GM18907 (cell line): Measurements from ENCODE around the gene LPGAT1.
"Not testable (repeated sequence)": the region's sequence is repeated elsewhere in the genome, so short reads cannot be mapped to it uniquely, and the experiment has no call there.

Experiments used
- ATAC-seq: cut with Tn5 transposase; IDR thresholded peaks from one replicate; pipeline ENCODE4 v1.9.1; 2021; ENCODE audit warnings: mild to moderate bottlenecking, moderate library complexity; ENCODE audit not compliant: unreplicated experiment

LPGAT1 gene

GRCh38 chr1:211830328-211831142, at the start of gene LPGAT1:
TSS of gene LPGAT1 (minus strand) at chr1:211830763. CDS start at chr1:211829296, 1,467 bp downstream.
- peak; percentile 80 for ATAC-seq

DNA sequence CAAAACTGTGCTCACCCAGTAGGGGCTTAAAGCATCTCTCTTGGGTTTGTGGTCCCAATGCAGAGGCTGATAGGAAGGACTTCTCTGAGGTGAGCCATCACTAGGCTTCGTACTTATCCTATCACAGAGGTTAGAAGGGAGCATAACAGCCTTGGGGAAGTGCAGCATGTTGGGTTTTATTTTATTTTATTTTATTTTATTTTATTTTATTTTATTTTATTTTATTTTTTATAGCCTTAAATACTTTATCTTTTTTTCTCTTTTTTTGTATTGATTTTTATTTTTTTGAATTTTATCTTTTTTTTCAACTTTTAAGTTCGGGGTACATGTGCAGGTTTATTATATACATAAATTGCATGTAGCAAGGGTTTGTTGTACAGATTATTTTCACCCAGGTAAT, 48.9 kb upstream of the LPGAT1 start:
- no peak for ATAC-seq

- ATAC-seq = no peak
These were observed 46.5 kb upstream of the LPGAT1 start for GRCh38 chr1:211876851-211877590.

- no peak for ATAC-seq
These were observed 45.0 kb upstream of the LPGAT1 start for GRCh38 chr1:211875541-211875940.

- no peak for ATAC-seq
These were observed 44.2 kb upstream of the LPGAT1 start for GRCh38 chr1:211874521-211875347.

- not testable (repeated sequence) for ATAC-seq
These were observed 43.2 kb upstream of the LPGAT1 start for GRCh38 chr1:211873731-211874130.

DNA sequence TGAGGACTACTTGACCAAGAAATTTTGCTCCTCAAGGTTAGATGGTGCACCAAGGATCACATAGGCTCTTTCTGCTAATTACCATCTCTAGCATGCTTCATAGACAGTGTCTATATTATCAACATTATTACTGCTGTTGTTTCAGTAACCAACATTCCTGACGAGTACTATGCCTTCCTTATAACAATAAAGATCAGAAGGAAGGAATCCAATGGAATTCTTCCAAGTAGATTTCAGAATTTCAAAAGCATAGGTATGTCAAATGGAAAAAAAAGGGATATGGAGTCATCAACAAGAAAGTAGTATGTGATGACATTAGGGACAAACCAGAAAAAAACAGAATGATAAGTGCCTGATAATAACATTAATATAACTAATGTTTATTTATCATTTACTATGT, 39.6 kb upstream of the LPGAT1 start:
- ATAC-seq = no peak

- no peak for ATAC-seq
These were observed 34.6 kb upstream of the LPGAT1 start for GRCh38 chr1:211865180-211865579.

DNA sequence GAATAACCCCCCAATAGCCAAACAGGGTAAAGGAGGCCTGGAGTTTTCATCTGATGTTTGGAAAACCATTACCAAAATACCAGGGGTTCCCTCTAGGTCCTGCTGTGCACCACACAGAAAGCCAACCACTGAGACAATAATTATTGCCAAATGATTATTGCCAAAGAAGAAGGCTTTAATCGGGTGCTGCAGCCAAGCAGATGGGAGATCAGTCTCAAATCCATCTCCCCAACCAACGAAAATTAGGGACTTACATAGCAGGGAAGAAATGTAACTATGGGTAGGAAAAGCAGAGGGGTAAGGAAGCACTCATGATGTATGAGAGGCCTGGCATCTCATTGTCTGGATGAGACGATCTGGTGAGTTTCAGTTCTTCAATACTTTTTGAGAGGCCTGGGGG, 28.8 kb upstream of the LPGAT1 start:
- ATAC-seq = no peak

DNA sequence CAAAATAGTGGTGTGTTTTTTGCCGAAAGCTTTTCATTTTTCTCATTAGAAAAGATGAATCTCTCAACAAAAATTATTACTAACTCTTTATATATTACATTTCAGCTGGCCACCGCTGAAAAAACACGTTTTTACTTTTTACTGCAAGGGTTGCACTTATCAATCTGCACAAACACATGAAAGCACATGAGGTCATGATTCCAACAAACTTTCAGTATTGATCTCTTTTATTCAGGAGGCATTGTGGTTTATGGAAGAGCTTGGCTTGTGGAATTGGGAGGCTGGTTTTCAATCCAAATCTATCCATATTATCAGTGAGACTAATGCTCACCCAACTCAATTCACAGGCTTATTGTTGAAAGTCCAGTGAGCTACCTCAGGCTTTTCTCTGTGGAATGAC, 20.6 kb upstream of the LPGAT1 start:
- ATAC-seq = no peak

GRCh38 chr1:211843507-211844298, 13.1 kb upstream of the LPGAT1 start:
- no peak for ATAC-seq

DNA sequence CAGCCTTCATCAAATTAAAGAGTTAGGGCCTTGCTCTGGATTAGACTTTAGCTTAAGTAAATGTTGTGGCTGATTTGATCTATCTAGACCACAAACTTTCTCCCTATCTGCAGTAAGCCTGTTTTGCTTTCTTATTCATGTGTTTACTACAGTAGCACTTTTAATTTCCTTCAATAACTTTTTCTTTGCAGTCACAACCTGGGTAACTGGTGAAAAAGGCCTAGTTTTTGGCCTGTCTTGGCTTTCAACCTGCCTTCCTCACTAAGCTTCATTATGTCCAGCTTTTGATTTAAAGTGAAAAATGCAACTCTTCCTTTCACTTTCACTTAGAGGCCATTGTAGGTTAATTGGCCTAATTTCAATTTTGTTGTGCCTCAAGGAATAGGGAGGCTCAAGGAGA, 12.5 kb upstream of the LPGAT1 start:
- ATAC-seq = no peak

DNA sequence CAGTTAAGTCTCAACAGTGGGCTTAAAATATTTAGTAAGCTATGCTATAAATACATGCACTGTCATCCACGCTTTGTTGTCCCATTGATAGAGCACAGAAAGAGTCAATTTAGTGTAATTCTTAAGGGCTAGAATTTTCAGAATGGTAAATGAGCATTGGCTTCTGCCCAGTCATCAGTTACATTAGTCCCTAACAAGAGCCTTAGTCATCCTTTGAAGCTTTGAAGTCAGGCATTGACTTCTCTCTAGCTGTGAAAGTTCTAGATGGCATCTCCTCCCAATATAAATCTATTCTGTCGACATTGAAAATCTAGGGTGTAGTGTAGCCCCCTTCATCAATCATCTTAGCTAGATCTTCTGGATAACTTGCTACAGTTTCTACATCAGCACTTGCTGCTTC, 12.0 kb upstream of the LPGAT1 start:
- ATAC-seq = no peak

DNA sequence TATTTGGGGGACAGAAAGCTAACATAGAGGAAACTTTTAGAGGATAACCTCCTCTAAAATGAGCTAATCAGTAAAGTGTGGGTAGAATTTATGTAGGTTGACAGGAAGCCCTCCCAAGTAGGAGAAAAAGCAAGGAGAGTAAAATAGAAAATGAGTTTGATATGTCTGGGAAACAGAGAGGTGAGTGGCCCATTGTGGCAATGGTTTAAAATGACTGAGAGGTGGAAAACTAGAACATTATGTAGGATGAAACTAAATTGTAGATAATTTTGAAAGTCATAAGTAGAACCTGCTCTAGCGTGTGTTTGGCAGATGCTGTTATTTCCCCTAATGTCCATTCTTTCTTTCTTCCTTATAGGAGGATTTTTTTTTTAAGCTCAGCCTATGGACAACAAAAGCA, 8.5 kb upstream of the LPGAT1 start:
- no peak for ATAC-seq

GRCh38 chr1:211833174-211833820, 2.7 kb upstream of the LPGAT1 start:
- ATAC-seq = no peak

DNA sequence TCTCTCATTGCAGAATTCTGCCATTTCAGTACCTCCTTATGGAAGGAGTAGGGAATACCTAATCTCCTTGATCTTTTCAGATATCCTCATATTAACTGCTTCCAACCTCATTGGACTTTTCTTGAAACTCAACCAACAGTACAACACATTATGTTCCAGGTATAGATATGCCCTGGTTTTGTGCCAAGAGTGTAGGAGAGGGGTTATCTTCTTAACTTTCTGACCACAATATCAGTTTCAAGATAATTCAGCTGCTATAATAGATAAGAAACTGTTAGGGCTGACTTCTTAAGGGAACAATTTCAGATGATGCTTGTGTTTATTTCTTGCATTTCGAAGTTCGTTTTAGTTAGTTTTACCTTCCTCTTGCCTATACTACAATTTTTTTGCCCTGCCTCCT, 2.1 kb upstream of the LPGAT1 start:
- ATAC-seq = no peak

DNA sequence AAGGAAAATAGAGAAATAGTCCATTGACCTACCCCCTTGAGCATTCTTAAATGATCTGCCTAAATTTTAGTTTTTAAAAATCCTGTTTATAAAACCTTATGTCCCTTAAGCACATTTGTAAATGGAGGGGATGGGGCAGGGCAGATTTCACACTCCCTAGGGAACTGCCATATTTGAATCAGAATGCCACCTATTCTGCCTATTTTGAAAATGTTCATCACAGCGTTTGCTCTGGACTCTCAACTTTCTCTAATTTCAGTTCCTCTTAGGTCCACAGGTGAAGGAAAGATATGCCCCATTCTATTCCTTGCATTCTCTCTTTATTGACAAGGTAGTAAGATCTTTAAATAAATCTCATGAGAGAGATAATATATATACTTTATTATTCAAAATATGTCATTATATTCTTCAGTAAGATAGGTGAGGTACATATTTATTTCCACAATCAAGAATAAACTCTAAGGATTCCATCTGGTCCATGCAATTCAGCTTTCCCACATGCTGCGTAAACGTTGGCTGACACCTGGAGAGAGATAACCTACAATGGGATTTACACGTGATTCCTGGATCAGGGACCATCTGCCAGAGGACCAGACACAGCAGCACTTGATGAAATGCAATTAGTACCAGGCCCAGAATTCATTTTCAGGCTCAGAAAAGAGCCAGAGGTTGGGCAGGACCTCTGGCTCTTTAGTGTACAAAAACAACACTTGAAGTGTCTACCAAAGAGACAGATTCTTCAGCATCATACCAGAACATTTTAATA, 1.2 kb upstream of the LPGAT1 start:
- no peak for ATAC-seq

DNA sequence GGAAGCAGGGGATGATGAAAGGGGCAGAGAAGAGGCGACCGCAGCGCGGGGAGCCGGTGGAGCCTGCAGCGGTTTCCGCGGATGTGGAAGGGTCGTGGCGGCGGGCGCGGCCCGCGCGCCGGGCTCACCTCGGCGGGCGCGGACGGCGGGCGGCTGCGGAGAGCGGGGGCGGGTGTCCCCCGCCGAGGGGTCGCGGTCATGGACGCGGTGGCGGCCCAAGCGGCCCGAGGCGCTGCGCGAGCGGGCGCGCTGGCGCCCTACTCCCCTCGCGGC, 572 bp downstream of the LPGAT1 start:
- ATAC-seq = no peak

DNA sequence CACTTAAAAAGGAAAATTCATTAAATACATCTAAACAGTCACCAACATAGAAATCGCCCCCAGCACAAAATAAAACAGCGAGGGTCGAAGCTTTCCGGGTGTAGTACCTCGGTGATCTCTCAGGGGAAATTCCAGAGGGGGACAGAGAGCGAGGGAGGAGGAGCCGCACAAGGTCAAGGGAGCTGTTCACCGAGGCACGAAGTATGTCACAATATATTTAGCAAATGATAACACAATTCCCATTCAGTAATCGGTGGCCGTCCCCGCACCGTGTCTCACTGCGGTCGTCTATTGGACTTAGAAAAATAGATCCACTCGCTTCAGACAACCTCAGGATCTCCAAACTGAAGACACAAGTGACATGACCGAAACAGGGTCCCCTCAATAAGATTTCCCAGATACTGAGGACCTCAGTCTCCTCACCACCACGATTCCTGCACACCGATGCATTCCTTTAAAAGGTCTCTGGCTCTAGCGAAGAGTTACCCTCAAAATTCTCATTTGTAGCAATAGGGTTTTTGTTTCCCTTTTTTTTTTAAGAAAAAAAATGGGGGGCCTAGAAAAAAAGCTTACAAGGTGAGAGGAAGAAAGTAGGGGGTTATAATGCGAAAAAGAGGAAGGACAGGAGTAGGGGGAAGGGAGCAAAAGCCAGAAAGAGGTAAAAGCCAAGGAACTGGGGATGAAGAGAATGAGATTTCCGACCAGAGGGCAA, 1.1 kb downstream of the LPGAT1 start:
- ATAC-seq = no peak
